Esophagus muscularis mucosa (tissue), 4 donors: ENCODE data around the gene FCRL4. TPM values are rescaled to one million over a fixed set of nuclear protein-coding genes. Genes with fewer than 3 reads are reported as not detected.

ENCODE experiments used
- DNase-seq: peaks from one replicate; pipeline ENCODE4 v3.0.0-alpha.2; 2017; ENCODE audit errors: extremely low spot score
- H3K27ac ChIP-seq, 4 donors: fragments of 200-600 bp; sonication (generic); replicated peaks in 1 of 4; 1 replicate in 3 of 4; 2 replicates in 1 of 4; pipeline ENCODE4 v1.5.1; 2016 to 2019; ENCODE audit warnings: mild to moderate bottlenecking in 1 of 4
- H3K27me3 ChIP-seq, 4 donors: fragments of 200-600 bp; sonication (generic); one replicate each; pipeline versions ENCODE4 v1.5.1 to v1.6.0; 2016 to 2019
- H3K36me3 ChIP-seq, 4 donors: fragments of 200-600 bp; sonication (generic); one replicate each; pipeline ENCODE4 v1.5.1; 2016 to 2019
- H3K4me1 ChIP-seq, 4 donors: fragments of 200-600 bp; sonication (generic); one replicate each; pipeline ENCODE4 v1.5.1; 2016 to 2019
- H3K4me3 ChIP-seq, 4 donors: fragments of 200-600 bp; sonication (generic); 1 replicate in 2 of 4; 2 replicates in 2 of 4; pipeline ENCODE4 v1.5.1; 2016 to 2019; ENCODE audit warnings: mild to moderate bottlenecking in 4 of 4, moderate library complexity in 1 of 4
- H3K9me3 ChIP-seq, 4 donors: fragments of 200-600 bp; sonication (generic); 1 replicate in 3 of 4; 2 replicates in 1 of 4; pipeline ENCODE4 v1.5.1; 2016 to 2019
- CTCF ChIP-seq, 3 experiments: fragments of 200-600 bp in 2 of 3; fragments of 450-650 bp in 1 of 3; sonication (generic) in 2 of 3; IDR thresholded peaks; one replicate each; pipeline ENCODE4 v1.5.1; 2017 to 2019; ENCODE audit warnings: antibody characterized with exemption in 3 of 3, mild to moderate bottlenecking in 2 of 3, moderate library complexity in 1 of 3
- EP300 ChIP-seq: sonication (generic); formaldehyde crosslinking; IDR thresholded peaks from one replicate; pipeline ENCODE4 v1.6.1; 2017; ENCODE audit warnings: antibody characterized with exemption
- POLR2A ChIP-seq: fragments of 450-650 bp; IDR thresholded peaks from one replicate; pipeline ENCODE4 v1.6.1; 2017; ENCODE audit warnings: antibody characterized with exemption, moderate library complexity, mild to moderate bottlenecking, low read depth
- POLR2AphosphoS5 ChIP-seq, 2 donors: sonication (generic); formaldehyde crosslinking; IDR thresholded peaks; one replicate each; pipeline ENCODE4 v1.6.1; 2017; ENCODE audit warnings: antibody characterized with exemption in 2 of 2
- WGBS: methylation state at CpG from one replicate; pipeline ENCODE4 v1.1.5; 2018; 5-methylcytosine and 5-hydroxymethylcytosine counted together
- intact Hi-C: fragments of 100-400 bp; cut with DNase I; formaldehyde crosslinking; loops from one replicate; pipeline ENCODE4 v1.15.1; 2023
- total RNA-seq, 4 donors: library from RNA; depleted of rRNA; stranded (reverse); fragments of >200 nt; gene quantifications; one replicate each; pipeline versions ENCODE4 v1.1.0 to v1.2.1, GENCODE V29; 2016

Gene FCRL4
- total RNA-seq, 4 donors from 2014 or later = not detected

GRCh38 chr1:157596384-157596783, 1.5 kb downstream of the FCRL4 start:
- intact Hi-C loops = no loop called here
- WGBS = 78% methylated on average over 6 of the region's 6 CpGs

GRCh38 chr1:157595356-157595755, 2.5 kb downstream of the FCRL4 start:
- no peaks in the 10 kb centered on the region for H3K9me3 ChIP-seq
- peak; percentile 53 for DNase-seq
- H3K4me3 ChIP-seq = no peak overlapping the region
- no peak overlapping the region for H3K27ac ChIP-seq
- no peaks in the 10 kb centered on the region for H3K27me3 ChIP-seq
- intact Hi-C loops = no loop called here
- 59% methylated on average over 2 of the region's 2 CpGs for WGBS
- TF ChIP-seq POLR2AphosphoS5 (IDR thresholded peaks at IDR 0.05) = no peak
- TF ChIP-seq EP300 = no peak
- TF ChIP-seq CTCF (IDR thresholded peaks at IDR 0.05) = no peak
- no peak for TF ChIP-seq POLR2A
- H3K4me1 ChIP-seq = no peaks in the 10 kb centered on the region
- no peaks in the 10 kb centered on the region for H3K36me3 ChIP-seq

More at GRCh38 chr1:157596384-157596783, 1.5 kb downstream of the FCRL4 start:
- Histone ChIP-seq H3K36me3 (no peaks in the 10 kb centered on the region), H3K9me3 (no peaks in the 10 kb centered on the region), H3K27me3 (no peaks in the 10 kb centered on the region), H3K4me1 (no peaks in the 10 kb centered on the region), H3K4me3 (no peak overlapping the region), H3K27ac (no peak overlapping the region)
- TF ChIP-seq EP300 = no peak
- no peak for TF ChIP-seq POLR2A
- TF ChIP-seq CTCF (IDR thresholded peaks at IDR 0.05) = no peak
- TF ChIP-seq POLR2AphosphoS5 (IDR thresholded peaks at IDR 0.05) = no peak
- no peak for DNase-seq

GRCh38 chr1:157585984-157586383, 11.9 kb downstream of the FCRL4 start:
- intact Hi-C loops = no loop called here
- no peak for DNase-seq
- H3K9me3 ChIP-seq = peaks cover 0 to 15% (median 5%) of the 10 kb centered on the region in 4 donors
- H3K27ac ChIP-seq = no peak overlapping the region
- H3K36me3 ChIP-seq = no peaks in the 10 kb centered on the region
- no peaks in the 10 kb centered on the region for H3K4me1 ChIP-seq
- TF ChIP-seq EP300 = no peak
- no peak for TF ChIP-seq POLR2AphosphoS5 (IDR thresholded peaks at IDR 0.05)
- TF ChIP-seq POLR2A = no peak
- TF ChIP-seq CTCF (IDR thresholded peaks at IDR 0.05) = no peak
- 63% methylated on average over 4 of the region's 4 CpGs for WGBS
- peaks cover 0 to 40% (median 0%) of the 10 kb centered on the region in 4 donors for H3K27me3 ChIP-seq
- H3K4me3 ChIP-seq = no peak overlapping the region

DNA sequence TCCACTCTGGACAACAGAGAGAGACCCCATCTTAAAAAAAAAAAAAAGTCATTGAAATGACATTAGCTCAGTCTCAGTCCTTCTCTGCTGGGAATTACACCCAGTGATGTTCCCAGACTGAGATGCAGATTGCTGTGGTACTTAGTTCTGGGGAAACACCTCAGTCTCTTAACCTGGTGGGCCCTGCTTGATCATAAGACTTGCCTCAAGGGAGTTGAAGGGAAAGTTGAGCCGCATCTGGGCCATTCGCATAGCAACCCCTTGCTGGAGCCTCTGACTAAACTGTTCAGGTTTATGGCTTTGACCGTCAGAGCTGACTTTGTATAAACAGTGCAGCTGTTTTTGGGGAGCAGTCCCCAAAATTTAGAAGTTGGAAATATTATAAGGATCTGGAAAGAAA, 13.4 kb downstream of the FCRL4 start:
- TF ChIP-seq POLR2AphosphoS5 (IDR thresholded peaks at IDR 0.05) (no peak), POLR2A (no peak), EP300 (no peak), CTCF (IDR thresholded peaks at IDR 0.05) (no peak)
- Histone ChIP-seq H3K36me3 (no peaks in the 10 kb centered on the region), H3K9me3 (peaks cover 0 to 15% (median 5%) of the 10 kb centered on the region in 4 donors), H3K27ac (no peak overlapping the region), H3K4me3 (no peak overlapping the region), H3K4me1 (no peaks in the 10 kb centered on the region), H3K27me3 (peaks cover 0 to 34% (median 0%) of the 10 kb centered on the region in 4 donors)
- 64% methylated on average over 3 of the region's 3 CpGs for WGBS
- intact Hi-C loops = loop anchor here (5.0 kb wide), 1 partner anchor 543 kb away; a partner anchor contains a TSS
- DNase-seq = peak; percentile 14

GRCh38 chr1:157580828-157581210, 17.1 kb downstream of the FCRL4 start:
- Histone ChIP-seq H3K9me3 (peaks cover 0 to 15% (median 5%) of the 10 kb centered on the region in 4 donors), H3K4me1 (no peaks in the 10 kb centered on the region), H3K27me3 (peaks cover 0 to 11% (median 0%) of the 10 kb centered on the region in 4 donors), H3K4me3 (no peak overlapping the region), H3K36me3 (no peaks in the 10 kb centered on the region), H3K27ac (no peak overlapping the region)
- 91% methylated on average over 1 of the region's 1 CpG for WGBS
- DNase-seq = no peak
- no peak for TF ChIP-seq EP300
- TF ChIP-seq CTCF (IDR thresholded peaks at IDR 0.05) = no peak
- TF ChIP-seq POLR2AphosphoS5 (IDR thresholded peaks at IDR 0.05) = no peak
- TF ChIP-seq POLR2A = no peak
- intact Hi-C loops = loop anchor here (5.0 kb wide), 1 partner anchor 546 kb away; a partner anchor contains a TSS
